IPS-18c (cell line): ENCODE measurements around the gene AARS2.

Source experiments
- H3K4me3 ChIP-seq: 2 replicates; pipeline ENCODE4 v1.7.0; 2013; ENCODE audit warnings: low read depth, mild to moderate bottlenecking, low read length, moderate library complexity; ENCODE audit not compliant: insufficient read depth
- H3K9me3 ChIP-seq: one replicate; pipeline ENCODE4 v1.6.1; 2013; ENCODE audit warnings: mild to moderate bottlenecking, low read length, moderate library complexity; ENCODE audit not compliant: control insufficient read depth, insufficient read depth

AARS2 gene

GRCh38 chr6:44289726-44290260, 23.4 kb downstream of the AARS2 start:
- Histone ChIP-seq H3K9me3 (no peaks in the 10 kb centered on the region), H3K4me3 (no peak overlapping the region)

GRCh38 chr6:44286747-44287146, 26.4 kb downstream of the AARS2 start:
- H3K9me3 ChIP-seq = no peaks in the 10 kb centered on the region

GRCh38 chr6:44286285-44286565, 26.9 kb downstream of the AARS2 start:
- no peaks in the 10 kb centered on the region for H3K9me3 ChIP-seq
- H3K4me3 ChIP-seq = no peak overlapping the region

More at GRCh38 chr6:44286747-44287146, 26.4 kb downstream of the AARS2 start:
- H3K4me3 ChIP-seq = no peak overlapping the region

GRCh38 chr6:44285552-44286284, 27.4 kb downstream of the AARS2 start:
- H3K4me3 ChIP-seq = no peak overlapping the region
- H3K9me3 ChIP-seq = no peaks in the 10 kb centered on the region

- Histone ChIP-seq H3K4me3 (no peak overlapping the region), H3K9me3 (no peaks in the 10 kb centered on the region)
Measured at GRCh38 chr6:44284867-44285266, 28.3 kb downstream of the AARS2 start.

GRCh38 chr6:44284121-44284520, 29.0 kb downstream of the AARS2 start:
- H3K4me3 ChIP-seq = no peak overlapping the region
- H3K9me3 ChIP-seq = no peaks in the 10 kb centered on the region

GRCh38 chr6:44278774-44279697, 34.1 kb downstream of the AARS2 start:
- Histone ChIP-seq H3K4me3 (no peak overlapping the region), H3K9me3 (no peaks in the 10 kb centered on the region)

- Histone ChIP-seq H3K4me3 (no peak overlapping the region), H3K9me3 (no peaks in the 10 kb centered on the region)
Measured at GRCh38 chr6:44278315-44278714, 34.8 kb downstream of the AARS2 start.

- H3K4me3 ChIP-seq = no peak overlapping the region
- no peaks in the 10 kb centered on the region for H3K9me3 ChIP-seq
Measured at GRCh38 chr6:44277763-44278162, 35.4 kb downstream of the AARS2 start.

- no peak overlapping the region for H3K4me3 ChIP-seq
- no peaks in the 10 kb centered on the region for H3K9me3 ChIP-seq
Measured at GRCh38 chr6:44276667-44277640, 36.2 kb downstream of the AARS2 start.

GRCh38 chr6:44275749-44276648, 37.1 kb downstream of the AARS2 start:
- H3K4me3 ChIP-seq = no peak overlapping the region; the same call in 1 of the 2 replicates
- no peaks in the 10 kb centered on the region for H3K9me3 ChIP-seq

- no peaks in the 10 kb centered on the region for H3K9me3 ChIP-seq
- no peak overlapping the region; the same call in 1 of the 2 replicates for H3K4me3 ChIP-seq
Measured at GRCh38 chr6:44275271-44275748, 37.8 kb downstream of the AARS2 start.

- Histone ChIP-seq H3K9me3 (no peaks in the 10 kb centered on the region), H3K4me3 (no peak overlapping the region)
Measured at GRCh38 chr6:44273617-44274016, 39.5 kb downstream of the AARS2 start.

GRCh38 chr6:44272999-44273566, 40.1 kb downstream of the AARS2 start:
- H3K9me3 ChIP-seq = no peaks in the 10 kb centered on the region

GRCh38 chr6:44272529-44272928, 40.6 kb downstream of the AARS2 start:
- Histone ChIP-seq H3K4me3 (no peak overlapping the region), H3K9me3 (no peaks in the 10 kb centered on the region)

More at GRCh38 chr6:44272999-44273566, 40.1 kb downstream of the AARS2 start:
- H3K4me3 ChIP-seq = no peak overlapping the region

GRCh38 chr6:44271914-44272313, 41.2 kb downstream of the AARS2 start:
- Histone ChIP-seq H3K4me3 (no peak overlapping the region), H3K9me3 (no peaks in the 10 kb centered on the region)
